ENCODE data around the gene DDTL. TPM values are rescaled to one million over a fixed set of nuclear protein-coding genes. Genes with fewer than 3 reads are reported as not detected.
A peak's percentile ranks its signal among the peaks of the same experiment; 100 is the strongest.
"Not testable (repeated sequence)": the region's sequence is repeated elsewhere in the genome, so short reads cannot be mapped to it uniquely, and the experiment has no call there.

Gene DDTL
- total RNA-seq, 4 donors from 2014 or later: 2.7 to 3.1 TPM; not detected in 2

GRCh38 chr22:23956301-23956900 lies 10.3 kb upstream of the DDTL start:
- peak in 1 of 3 donors; percentile 71 for TF ChIP-seq CTCF (IDR thresholded peaks at IDR 0.05)
- H3K4me3 ChIP-seq (ENCODE audit: low read depth, poor library complexity, severe bottlenecking); intact Hi-C loops (cut with DNase I; ENCODE audit: low total_unique reads): not testable (repeated sequence)
- 19 to 21% methylated on average over 12 of the region's 12 CpGs for WGBS, 2 donors
- peak; percentile 83 to 95 for DNase-seq (ENCODE audit: low spot score in 2 of 2)

GRCh38 chr22:23961084-23961771 lies 5.5 kb upstream of the DDTL start, which contains the start of gene GSTT2B:
Gene GSTT2B, minus strand, starts transcription at chr22:23961195. Its CDS starts 64 bp downstream, at chr22:23961131.
- no CpG with 5 or more reads among the region's 43 CpGs for WGBS, 2 donors
- intact Hi-C loops (cut with DNase I; ENCODE audit: low total_unique reads): not testable (repeated sequence)

GRCh38 chr22:23966094-23966493 lies 594 bp upstream of the DDTL start:
- H3K4me3 ChIP-seq (ENCODE audit: low read depth, poor library complexity, severe bottlenecking); DNase-seq (ENCODE audit: low spot score in 2 of 2); intact Hi-C loops (cut with DNase I; ENCODE audit: low total_unique reads): not testable (repeated sequence)
- no CpG with 5 or more reads among the region's 18 CpGs for WGBS, 2 donors

More at GRCh38 chr22:23961084-23961771, 5.5 kb upstream of the DDTL start, which contains the start of gene GSTT2B:
- DNase-seq (ENCODE audit: low spot score in 2 of 2); H3K4me3 ChIP-seq (ENCODE audit: low read depth, poor library complexity, severe bottlenecking): not testable (repeated sequence)

GRCh38 chr22:23969071-23969470 lies 2.4 kb downstream of the DDTL start:
- intact Hi-C loops (cut with DNase I; ENCODE audit: low total_unique reads): no loop called here
- DNase-seq (ENCODE audit: low spot score in 2 of 2): no peak
- no peak overlapping the region for H3K4me3 ChIP-seq (ENCODE audit: low read depth, poor library complexity, severe bottlenecking)
- TF ChIP-seq POLR2A (IDR thresholded peaks at IDR 0.05): no peak
- 91 to 95% methylated on average over 3 of the region's 3 CpGs for WGBS, 2 donors

GRCh38 chr22:23970201-23970641 lies 3.5 kb downstream of the DDTL start:
- WGBS, 2 donors: 77 to 86% methylated on average over 5 of the region's 5 CpGs
- TF ChIP-seq POLR2A (IDR thresholded peaks at IDR 0.05): no peak
- TF ChIP-seq CTCF (IDR thresholded peaks at IDR 0.05): no peak
- intact Hi-C loops (cut with DNase I; ENCODE audit: low total_unique reads): no loop called here
- no peak for DNase-seq (ENCODE audit: low spot score in 2 of 2)
- H3K4me3 ChIP-seq (ENCODE audit: low read depth, poor library complexity, severe bottlenecking): no peak overlapping the region

- WGBS, 2 donors: 69 to 77% methylated on average over 6 of the region's 6 CpGs
- no peak overlapping the region for H3K4me3 ChIP-seq (ENCODE audit: low read depth, poor library complexity, severe bottlenecking)
- intact Hi-C loops (cut with DNase I; ENCODE audit: low total_unique reads): no loop called here
- peak in 1 of 2 donors; percentile 80 for DNase-seq (ENCODE audit: low spot score in 2 of 2)
- TF ChIP-seq POLR2A (IDR thresholded peaks at IDR 0.05) (no peak), CTCF (IDR thresholded peaks at IDR 0.05) (no peak)
Observed at GRCh38 chr22:23970816-23971486, 4.3 kb downstream of the DDTL start.

GRCh38 chr22:23971927-23972326 lies 5.2 kb downstream of the DDTL start:
- intact Hi-C loops (cut with DNase I; ENCODE audit: low total_unique reads); H3K4me3 ChIP-seq (ENCODE audit: low read depth, poor library complexity, severe bottlenecking): not testable (repeated sequence)
- peak in 1 of 2 donors; percentile 48 for DNase-seq (ENCODE audit: low spot score in 2 of 2)
- 89 to 96% methylated on average over 3 of the region's 3 CpGs for WGBS, 2 donors

GRCh38 chr22:23974345-23974744 lies 7.7 kb downstream of the DDTL start, which contains the start of gene DDT:
Gene DDT, minus strand, starts transcription at chr22:23974441. Its CDS starts 27 bp downstream, at chr22:23974414.
- H3K4me3 ChIP-seq (ENCODE audit: low read depth, poor library complexity, severe bottlenecking); intact Hi-C loops (cut with DNase I; ENCODE audit: low total_unique reads); DNase-seq (ENCODE audit: low spot score in 2 of 2): not testable (repeated sequence)
- WGBS, 2 donors: no CpG with 5 or more reads among the region's 29 CpGs

- intact Hi-C loops (cut with DNase I; ENCODE audit: low total_unique reads); H3K4me3 ChIP-seq (ENCODE audit: low read depth, poor library complexity, severe bottlenecking): not testable (repeated sequence)
- DNase-seq (ENCODE audit: low spot score in 2 of 2): peak in 1 of 2 donors; percentile 78
- WGBS, 2 donors: 29 to 37% methylated on average over 6 to 10 of the region's 27 CpGs
Observed at GRCh38 chr22:23974836-23975352, 8.2 kb downstream of the DDTL start.

GRCh38 chr22:23977304-23977703 lies 10.6 kb downstream of the DDTL start:
- H3K4me3 ChIP-seq (ENCODE audit: low read depth, poor library complexity, severe bottlenecking); DNase-seq (ENCODE audit: low spot score in 2 of 2); intact Hi-C loops (cut with DNase I; ENCODE audit: low total_unique reads): not testable (repeated sequence)
- 87% methylated on average over 3 of the region's 12 CpGs; no CpG with 5 or more reads in 1 of the 2 donors for WGBS, 2 donors
